GM12878 (cell line): Measurements from ENCODE around the gene GNPTAB. TPM values are rescaled to one million over a fixed set of nuclear protein-coding genes. Genes with fewer than 3 reads are reported as not detected.

Experiments used
- ATAC-seq: fragments of 200-7000 bp; cut with Tn5 transposase; 3 replicates; pipeline ENCODE4 v1.9.1; 2020; ENCODE audit warnings: mild to moderate bottlenecking, moderate library complexity
- BruUV-seq: library from RNA; stranded (reverse); fragments of 400-500 nt; replicated peaks from 2 replicates; lab custom pipeline; 2021; lab: Mats Ljungman, UMichigan
- CTCF ChIA-PET: fragments of 300-600 bp; sonication (Branson Sonifier 250); formaldehyde crosslinking; extraction: SDS; loops from one replicate; lab custom pipeline; 2021; ENCODE audit warnings: inconsistent platforms; lab: Yijun Ruan, JAX
- POLR2A ChIA-PET: fragments of 350-600 bp; formaldehyde crosslinking; extraction: SDS; loops from one replicate; lab custom pipeline; 2021; ENCODE audit warnings: inconsistent platforms; lab: Charles Lee
- RAD21 ChIA-PET: fragments of 300-600 bp; sonication (Branson Sonifier 250); formaldehyde crosslinking; loops from one replicate; lab custom pipeline; 2023; ENCODE audit warnings: antibody characterized with exemption; ENCODE audit not compliant: unreplicated experiment; lab: Charles Lee
- SMC1A ChIA-PET: fragments of 300-600 bp; sonication (Branson Sonifier 250); formaldehyde crosslinking; loops from one replicate; lab custom pipeline; 2023; ENCODE audit not compliant: unreplicated experiment, uncharacterized antibody; lab: Charles Lee
- DNase-seq: peaks from one replicate; pipeline ENCODE4 v3.0.0-alpha.2; 2011; ENCODE audit warnings: low read depth, low spot score
- FAIRE-seq: peaks from 3 replicates; lab custom pipeline; 2011; peaks lifted over from hg19 to GRCh38; lab: Jason Lieb, UNC
- H2AFZ ChIP-seq: 2 replicates; pipeline ENCODE4 v1.6.0; 2011; ENCODE audit warnings: low read depth, low read length, control low read depth; ENCODE audit not compliant: control insufficient read depth
- H3K27ac ChIP-seq: 2 replicates; pipeline ENCODE4 v1.5.1; 2011; ENCODE audit warnings: control low read depth; ENCODE audit not compliant: control insufficient read depth, insufficient read depth
- H3K27me3 ChIP-seq, 2 experiments: replicated peaks in 1 of 2; 2 replicates each; pipeline versions ENCODE4 v1.6.0 to v1.6.1; 2011; ENCODE audit warnings: low read length in 1 of 2; ENCODE audit not compliant: control insufficient read depth in 2 of 2, insufficient read depth in 2 of 2
- H3K36me3 ChIP-seq, 2 experiments: 2 replicates each; pipeline ENCODE4 v1.5.1; 2011; ENCODE audit warnings: low read length in 1 of 2; ENCODE audit not compliant: control insufficient read depth in 2 of 2, insufficient read depth in 2 of 2
- H3K4me1 ChIP-seq: 2 replicates; pipeline ENCODE4 v1.6.1; 2011; ENCODE audit warnings: mild to moderate bottlenecking, low read length, moderate library complexity, mixed read lengths; ENCODE audit not compliant: control insufficient read depth, insufficient read depth
- H3K4me2 ChIP-seq: 2 replicates; pipeline ENCODE4 v1.6.0; 2011; ENCODE audit warnings: control low read depth; ENCODE audit not compliant: control insufficient read depth, insufficient read depth
- H3K4me3 ChIP-seq: fragments of 200-600 bp; sonication (generic); 2 replicates; pipeline ENCODE4 v1.5.1; 2016
- H3K79me2 ChIP-seq: 2 replicates; pipeline ENCODE4 v1.6.0; 2011; ENCODE audit warnings: low read length; ENCODE audit not compliant: control insufficient read depth, insufficient read depth
- H3K9ac ChIP-seq: 2 replicates; pipeline ENCODE4 v1.8.0; 2011; ENCODE audit warnings: low read length, control low read depth, mixed read lengths; ENCODE audit not compliant: control insufficient read depth, insufficient read depth
- H3K9me3 ChIP-seq: replicated peaks from 3 replicates; pipeline ENCODE4 v1.5.1; 2011; ENCODE audit warnings: mild to moderate bottlenecking, low read length; ENCODE audit not compliant: control insufficient read depth, insufficient read depth
- H4K20me1 ChIP-seq: 2 replicates; pipeline ENCODE4 v1.6.0; 2011; ENCODE audit not compliant: control insufficient read depth, insufficient read depth
- BHLHE40 ChIP-seq, 2 experiments: fragments of 450-650 bp in 1 of 2; IDR thresholded peaks; 2 replicates each; pipeline ENCODE4 v1.6.1; 2011 to 2017; ENCODE audit warnings: low read depth in 2 of 2, borderline replicate concordance in 1 of 2, improper control_type of control experiment in 1 of 2, low read length in 1 of 2, mild to moderate bottlenecking in 1 of 2
- JUNB ChIP-seq: IDR thresholded peaks from 2 replicates; pipeline ENCODE4 v1.6.1; 2016; ENCODE audit warnings: antibody characterized with exemption, mild to moderate bottlenecking
- NBN ChIP-seq: fragments of 450-650 bp; IDR thresholded peaks from 2 replicates; pipeline ENCODE4 v1.6.1; 2016
- RELB ChIP-seq: fragments of 450-650 bp; IDR thresholded peaks from 2 replicates; pipeline ENCODE4 v1.6.1; 2017; ENCODE audit warnings: low read depth, mild to moderate bottlenecking, moderate library complexity
- RUNX3 ChIP-seq: IDR thresholded peaks from 2 replicates; pipeline ENCODE4 v1.6.1; 2012; ENCODE audit warnings: low read length, inconsistent platforms
- TBL1XR1 ChIP-seq: IDR thresholded peaks from 2 replicates; pipeline ENCODE4 v1.6.1; 2012; ENCODE audit warnings: low read depth, low read length, improper control_type of control experiment
- TCF3 ChIP-seq: IDR thresholded peaks from 2 replicates; pipeline ENCODE4 v1.6.1; 2012; ENCODE audit warnings: low read depth, mild to moderate bottlenecking, low read length, borderline replicate concordance; ENCODE audit not compliant: insufficient read depth
- YY1 ChIP-seq: IDR thresholded peaks from 2 replicates; pipeline ENCODE4 v1.6.1; 2011; ENCODE audit warnings: low read depth, mild to moderate bottlenecking, low read length
- WGBS: methylation state at CpG from one replicate; pipeline ENCODE4 v1.1.6; 2016; ENCODE audit warnings: low lambda C conversion rate; ENCODE audit not compliant: insufficient replicate concordance, insufficient coverage; ENCODE audit errors: missing lambda C conversion rate; 5-methylcytosine and 5-hydroxymethylcytosine counted together
- in situ Hi-C: fragments of 300-500 bp; cut with MboI; formaldehyde crosslinking; loops from 9 replicates; pipeline ENCODE4 v1.14.3; 2018; ENCODE audit warnings: mixed read lengths
- intact Hi-C: fragments of 100-400 bp; cut with micrococcal nuclease; formaldehyde crosslinking; loops from one replicate; pipeline ENCODE4 v1.14.2; 2022; ENCODE audit not compliant: unreplicated experiment
- polyA plus RNA-seq, 11 experiments: library from polyadenylated mRNA; depleted of rRNA in 4 of 11; unstranded in 6 of 11; stranded (reverse) in 5 of 11; fragments of >200 nt; fragmentation: Nextera tagmentation in 4 of 11; fragmentation: Illumina TruSeq in 1 of 11; extraction: Ambion mirVana in 4 of 11; extraction: Trizol in 1 of 11; gene quantifications; 1 replicate in 1 of 11; 2 replicates in 10 of 11; pipeline versions ENCODE4 v1.2.1 to v1.2.3, GENCODE V29; 2011 to 2016; ENCODE audit warnings: inconsistent platforms in 2 of 11, missing spikeins in 2 of 11, low read depth in 1 of 11
- total RNA-seq, 4 experiments: library from RNA; depleted of rRNA in 3 of 4; stranded (reverse); fragments of >200 nt in 3 of 4; fragmentation: Illumina TruSeq in 1 of 4; extraction: Trizol in 1 of 4; gene quantifications; 2 replicates each; pipeline versions ENCODE4 v1.2.1 to v1.2.3, GENCODE V29; 2013 to 2021

GNPTAB gene
- total and polyA plus RNA-seq, 10 of the 15 experiments (the other 5 are each of a cell fraction or from before 2014, with no cell fraction given) = 9.8 to 38.9 (median 35.3) TPM

GRCh38 chr12:101829639-101830366 lies 956 bp downstream of the GNPTAB start:
- H3K27me3 ChIP-seq = no peaks in the 10 kb centered on the region
- TSS peak; percentile 58 for BruUV-seq
- peak overlapping the region; percentile 94 for H3K4me3 ChIP-seq
- peak overlapping the region; percentile 90 for H2AFZ ChIP-seq
- in situ Hi-C loops = loop anchor here (10.0 kb wide), 1 partner anchor 55 kb away; no protein-coding TSS in a partner anchor
- 21% methylated on average over 11 of the region's 11 CpGs for WGBS
- no peaks in the 10 kb centered on the region for H4K20me1 ChIP-seq
- peak; percentile 47; the same call in 1 of the 2 replicates for TF ChIP-seq NBN
- TF ChIP-seq JUNB = no peak
- TF ChIP-seq, all 136 proteins: peak for 1
- RAD21 ChIA-PET = interaction anchor here (0.5 to 10.1 kb wide), 32 partner anchors 9 to 422 kb away, joined by 3 to 142 read pairs (median 4); partner anchors contain the start of genes ARL1 and DRAM1
- H3K36me3 ChIP-seq = no peaks in the 10 kb centered on the region
- peaks cover 52% of the 10 kb centered on the region for H3K79me2 ChIP-seq
- SMC1A ChIA-PET = interaction anchor here (0.6 to 10.8 kb wide), 25 partner anchors 11 to 933 kb away, joined by 3 to 123 read pairs (median 7); partner anchors contain the start of gene ARL1
- peak overlapping the region; percentile 81 for H3K27ac ChIP-seq
- no peak for FAIRE-seq
- intact Hi-C loops = loop anchor here (2.0 to 5.0 kb wide), 4 partner anchors 38 to 415 kb away; partner anchors contain the start of gene DRAM1
- no peak for DNase-seq
- peak overlapping the region; percentile 86 for H3K4me2 ChIP-seq
- H3K4me1 ChIP-seq = peaks cover 7% of the 10 kb centered on the region
- peak; percentile 20 for ATAC-seq
- peak overlapping the region; percentile 90 for H3K9ac ChIP-seq
- no peaks in the 10 kb centered on the region for H3K9me3 ChIP-seq
- POLR2A ChIA-PET = interaction anchor here (0.6 to 2.4 kb wide), 18 partner anchors 10 to 1163 kb away, joined by 3 to 14 read pairs (median 5); no protein-coding TSS in a partner anchor
- CTCF ChIA-PET = interaction anchor here (0.6 to 9.6 kb wide), 33 partner anchors 8 to 423 kb away, joined by 3 to 171 read pairs (median 5); partner anchors contain the start of gene ARL1

- peak overlapping the region; percentile 86 for H3K4me2 ChIP-seq
- peaks cover 59% of the 10 kb centered on the region for H3K79me2 ChIP-seq
- no peak for DNase-seq
- peak overlapping the region; percentile 90 for H3K9ac ChIP-seq
- in situ Hi-C loops (no loop called here), intact Hi-C loops (loop anchor here (5.0 kb wide), 1 partner anchor 36 kb away; no protein-coding TSS in a partner anchor)
- no peaks in the 10 kb centered on the region for H3K27me3 ChIP-seq
- H3K4me1 ChIP-seq = peaks cover 10% of the 10 kb centered on the region
- H2AFZ ChIP-seq = no peak overlapping the region
- CTCF ChIA-PET = interaction anchor here (0.6 to 9.6 kb wide), 22 partner anchors 8 to 1451 kb away, joined by 3 to 171 read pairs (median 4); no protein-coding TSS in a partner anchor
- no peak for FAIRE-seq
- RAD21 ChIA-PET = interaction anchor here (0.7 to 10.1 kb wide), 22 partner anchors 11 to 105 kb away, joined by 3 to 142 read pairs (median 4); partner anchors contain the start of gene DRAM1
- peak overlapping the region; percentile 81 for H3K27ac ChIP-seq
- no TSS peak for BruUV-seq
- TF ChIP-seq TCF3 (peak; percentile 73; the same call in 1 of the 2 replicates), YY1 (peak; percentile 61), BHLHE40 (IDR thresholded peaks at IDR 0.05; ENCODE audit: borderline replicate concordance in 1 of 2, low read depth in 2 of 2, low read length in 1 of 2) (peak in 1 of 2 experiments; percentile 24; a peak in 2 of 4 replicates), RUNX3 (peak; percentile 59), RELB (no peak), TBL1XR1 (no peak)
- TF ChIP-seq, all 136 proteins: peak for 4
- Histone ChIP-seq H4K20me1 (no peaks in the 10 kb centered on the region), H3K9me3 (no peaks in the 10 kb centered on the region), H3K4me3 (peak overlapping the region; percentile 94), H3K36me3 (no peaks in the 10 kb centered on the region)
- ChIA-PET POLR2A (interaction anchor here (0.7 to 2.4 kb wide), 7 partner anchors 9 to 421 kb away, joined by 3 to 9 read pairs (median 3); partner anchors contain the start of gene ARL1), SMC1A (interaction anchor here (1.0 to 10.8 kb wide), 20 partner anchors 11 to 422 kb away, joined by 3 to 123 read pairs (median 9); partner anchors contain the start of gene ARL1)
- 90% methylated on average over 6 of the region's 6 CpGs for WGBS
- no peak for ATAC-seq
Observed at GRCh38 chr12:101828463-101829196, 2.1 kb downstream of the GNPTAB start.
